AG10803 (cell line): ENCODE results near the gene ERFE.

Experiments used
- DNase-seq: peaks from one replicate; pipeline ENCODE4 v3.0.0; 2010; ENCODE audit warnings: low read depth
- H3K4me3 ChIP-seq: 2 replicates; pipeline ENCODE4 v1.5.1; 2011; ENCODE audit warnings: mild to moderate bottlenecking, low read length, control low read depth
- TF ChIP-seq, protein P1 (sequence below): conservative IDR thresholded peaks from 2 replicates; pipeline ENCODE4 v1.5.1; 2011; ENCODE audit warnings: mild to moderate bottlenecking, low read length, control low read depth, inconsistent platforms

Gene ERFE

DNA sequence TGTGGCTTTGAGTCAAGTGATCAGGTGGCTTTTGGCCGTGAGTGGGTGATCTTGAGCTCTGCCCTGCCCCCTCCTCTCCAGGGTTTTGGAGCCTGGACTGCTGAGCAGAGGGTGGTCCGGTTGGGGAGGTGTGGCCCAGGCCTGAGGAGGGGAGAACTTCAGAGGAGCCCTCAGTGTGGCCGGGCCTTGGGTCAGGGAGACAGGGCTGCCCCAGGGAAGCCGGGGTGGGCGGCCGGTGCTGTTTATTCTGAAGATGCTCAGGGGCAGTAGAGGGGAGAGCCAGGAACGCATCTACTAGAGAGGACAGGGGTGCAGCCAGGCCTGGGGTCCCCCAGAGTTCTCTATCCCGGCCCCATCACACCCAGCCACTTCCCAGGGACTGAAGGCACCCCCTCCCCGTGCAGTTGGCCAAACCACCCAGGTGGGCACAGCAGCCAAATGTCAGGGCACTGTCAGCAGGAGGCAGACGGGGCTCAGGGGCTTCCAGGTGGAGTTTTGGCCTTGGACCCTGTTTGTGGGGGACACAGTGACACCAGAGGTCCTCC lies 963 bp downstream of the ERFE start:
- DNase-seq = no peak
- peak overlapping the region; percentile 41 for H3K4me3 ChIP-seq
- TF ChIP-seq, protein P1, sequence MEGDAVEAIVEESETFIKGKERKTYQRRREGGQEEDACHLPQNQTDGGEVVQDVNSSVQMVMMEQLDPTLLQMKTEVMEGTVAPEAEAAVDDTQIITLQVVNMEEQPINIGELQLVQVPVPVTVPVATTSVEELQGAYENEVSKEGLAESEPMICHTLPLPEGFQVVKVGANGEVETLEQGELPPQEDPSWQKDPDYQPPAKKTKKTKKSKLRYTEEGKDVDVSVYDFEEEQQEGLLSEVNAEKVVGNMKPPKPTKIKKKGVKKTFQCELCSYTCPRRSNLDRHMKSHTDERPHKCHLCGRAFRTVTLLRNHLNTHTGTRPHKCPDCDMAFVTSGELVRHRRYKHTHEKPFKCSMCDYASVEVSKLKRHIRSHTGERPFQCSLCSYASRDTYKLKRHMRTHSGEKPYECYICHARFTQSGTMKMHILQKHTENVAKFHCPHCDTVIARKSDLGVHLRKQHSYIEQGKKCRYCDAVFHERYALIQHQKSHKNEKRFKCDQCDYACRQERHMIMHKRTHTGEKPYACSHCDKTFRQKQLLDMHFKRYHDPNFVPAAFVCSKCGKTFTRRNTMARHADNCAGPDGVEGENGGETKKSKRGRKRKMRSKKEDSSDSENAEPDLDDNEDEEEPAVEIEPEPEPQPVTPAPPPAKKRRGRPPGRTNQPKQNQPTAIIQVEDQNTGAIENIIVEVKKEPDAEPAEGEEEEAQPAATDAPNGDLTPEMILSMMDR = no peak

DNA sequence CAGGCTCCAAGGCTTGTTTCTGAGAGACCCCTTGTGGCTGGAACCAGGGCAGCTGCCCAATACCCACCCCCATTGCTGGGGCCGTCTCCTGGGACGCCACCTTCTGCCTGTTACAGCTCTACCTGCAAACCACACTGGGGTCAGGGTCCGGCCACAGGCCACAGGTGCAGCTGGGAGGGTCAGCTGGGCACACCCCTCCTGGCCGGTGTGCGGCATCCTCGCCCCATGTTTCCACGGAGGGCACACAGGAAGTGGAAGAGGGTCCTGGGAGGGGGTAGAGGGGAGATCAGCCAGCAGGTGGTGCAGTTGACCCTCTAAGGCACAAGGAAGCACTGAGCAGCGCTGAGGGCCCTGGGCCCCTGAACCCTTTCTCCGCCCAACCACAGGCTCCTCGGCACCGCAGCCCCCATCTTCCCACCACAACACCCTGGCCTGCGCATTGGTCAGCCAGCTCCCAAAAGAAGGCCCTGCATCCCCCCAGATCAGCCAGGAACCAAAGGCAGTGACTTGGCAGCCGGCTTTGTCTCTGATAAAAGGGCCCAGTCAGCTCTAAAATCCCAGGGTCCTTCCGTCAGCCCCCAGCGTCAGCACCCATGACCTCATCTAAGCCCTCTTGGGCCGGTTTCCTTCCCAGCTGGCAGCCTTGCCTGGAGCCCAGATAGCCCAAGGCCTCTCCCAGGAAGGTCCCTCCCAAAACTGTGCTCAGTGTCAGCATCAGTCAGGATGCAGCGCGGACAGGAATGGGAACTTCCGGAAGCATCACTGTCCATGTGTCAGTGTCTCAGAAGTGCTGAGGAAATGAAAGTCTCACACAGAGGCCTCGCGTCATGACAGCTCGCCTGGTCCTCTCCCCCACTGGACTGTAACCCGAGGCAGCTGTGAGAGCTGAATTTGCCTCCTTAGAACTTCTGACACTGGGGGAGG lies 1.7 kb downstream of the ERFE start:
- TF ChIP-seq, protein P1 = no peak; the same call in 1 of the 2 replicates
- no peak overlapping the region for H3K4me3 ChIP-seq
- DNase-seq = no peak

DNA sequence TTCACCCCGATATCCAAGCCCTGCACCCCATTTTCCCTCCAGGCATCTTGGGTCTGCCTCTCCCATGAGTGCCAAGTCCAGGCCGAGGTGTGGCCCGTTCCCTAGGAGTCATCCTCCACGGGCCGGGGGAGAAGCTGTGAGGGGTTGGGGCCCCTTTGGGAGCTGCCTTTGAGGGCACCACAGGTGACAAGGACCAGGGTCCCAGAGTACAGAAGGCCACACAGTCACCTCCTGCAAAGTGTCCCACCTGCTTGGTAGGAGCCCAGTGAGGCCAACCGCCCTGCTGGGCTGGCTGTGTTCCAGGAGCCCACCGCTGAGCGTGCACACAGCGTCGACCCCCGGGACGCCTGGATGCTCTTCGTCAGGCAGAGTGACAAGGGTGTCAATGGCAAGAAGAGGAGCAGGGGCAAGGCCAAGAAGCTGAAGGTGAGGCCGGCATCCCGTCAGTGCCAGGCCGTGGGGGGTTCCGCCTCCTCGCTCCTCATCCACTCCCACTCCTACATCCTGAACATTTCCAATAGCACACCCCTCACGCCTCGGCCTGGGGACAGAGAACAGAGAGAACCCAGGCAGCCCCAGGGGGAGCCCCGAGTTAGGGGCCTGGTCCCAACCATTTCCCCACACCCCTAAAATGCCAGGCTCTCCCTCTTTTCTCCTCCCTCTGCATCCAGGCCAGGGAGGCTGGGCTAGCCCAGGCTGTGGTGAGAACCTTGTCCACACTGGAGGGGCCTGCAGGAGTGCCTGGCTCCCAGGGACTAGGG lies 2.7 kb downstream of the ERFE start:
- TF ChIP-seq, protein P1 = no peak
- DNase-seq = no peak
- no peak overlapping the region for H3K4me3 ChIP-seq

DNA sequence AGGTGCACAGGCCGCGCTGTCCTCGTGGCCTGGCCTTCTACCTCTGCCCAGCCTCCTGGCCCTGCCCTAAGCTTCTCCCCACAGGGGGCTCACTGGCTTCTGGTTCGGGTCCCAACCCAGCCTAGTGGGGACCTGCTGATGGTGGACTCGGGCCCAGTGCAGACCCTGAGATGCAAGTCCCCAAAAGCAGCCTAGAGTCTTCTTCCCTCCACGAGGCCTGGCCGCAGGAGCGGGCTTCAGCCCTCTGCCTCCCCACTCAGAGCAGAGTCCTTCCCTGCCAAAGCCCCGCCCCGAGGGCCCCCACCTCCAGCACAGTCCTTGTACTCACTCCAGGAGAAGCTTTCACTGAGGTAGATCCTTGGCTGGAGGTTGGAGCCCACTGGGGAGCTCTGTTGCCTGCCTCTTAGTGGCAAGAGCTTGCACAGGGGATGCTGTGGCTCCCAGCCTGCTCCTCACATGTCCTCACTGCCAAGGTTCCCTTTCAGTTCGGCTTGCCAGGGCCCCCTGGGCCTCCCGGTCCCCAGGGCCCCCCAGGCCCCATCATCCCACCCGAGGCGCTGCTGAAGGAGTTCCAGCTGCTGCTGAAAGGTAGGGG lies 3.6 kb downstream of the ERFE start:
- no peak overlapping the region for H3K4me3 ChIP-seq
- DNase-seq = no peak
- TF ChIP-seq, protein P1 = no peak

DNA sequence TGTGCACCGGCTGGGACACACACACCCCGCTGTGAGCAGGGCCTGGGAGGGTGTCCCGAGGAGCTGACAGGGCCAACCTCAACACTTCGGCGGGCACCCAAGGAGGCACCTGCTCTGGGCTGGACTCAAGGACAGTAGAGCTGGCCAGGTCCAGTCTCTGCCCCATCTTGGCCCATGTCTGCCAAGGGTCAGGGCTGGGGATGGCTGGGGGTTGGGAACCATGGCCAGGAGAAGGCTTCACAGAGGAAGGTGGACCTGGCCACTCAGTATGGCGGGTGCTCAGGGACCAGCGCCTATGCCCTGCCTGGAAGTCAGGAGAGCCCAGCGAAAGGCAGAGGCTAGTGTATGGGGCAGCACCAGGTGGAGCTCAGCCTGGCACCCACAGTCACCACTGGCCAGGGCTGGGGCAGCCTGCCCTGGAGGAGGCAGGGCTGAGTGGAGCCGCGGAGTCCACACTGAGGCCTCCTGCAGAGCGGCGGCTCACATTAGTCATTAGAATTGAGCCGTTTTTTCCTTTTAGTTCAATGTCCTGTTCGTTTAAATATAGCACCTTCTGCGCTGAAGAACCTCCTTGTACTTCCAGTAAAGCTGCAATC lies 4.2 kb downstream of the ERFE start:
- no peak overlapping the region for H3K4me3 ChIP-seq
- TF ChIP-seq, protein P1 = no peak
- DNase-seq = no peak

DNA sequence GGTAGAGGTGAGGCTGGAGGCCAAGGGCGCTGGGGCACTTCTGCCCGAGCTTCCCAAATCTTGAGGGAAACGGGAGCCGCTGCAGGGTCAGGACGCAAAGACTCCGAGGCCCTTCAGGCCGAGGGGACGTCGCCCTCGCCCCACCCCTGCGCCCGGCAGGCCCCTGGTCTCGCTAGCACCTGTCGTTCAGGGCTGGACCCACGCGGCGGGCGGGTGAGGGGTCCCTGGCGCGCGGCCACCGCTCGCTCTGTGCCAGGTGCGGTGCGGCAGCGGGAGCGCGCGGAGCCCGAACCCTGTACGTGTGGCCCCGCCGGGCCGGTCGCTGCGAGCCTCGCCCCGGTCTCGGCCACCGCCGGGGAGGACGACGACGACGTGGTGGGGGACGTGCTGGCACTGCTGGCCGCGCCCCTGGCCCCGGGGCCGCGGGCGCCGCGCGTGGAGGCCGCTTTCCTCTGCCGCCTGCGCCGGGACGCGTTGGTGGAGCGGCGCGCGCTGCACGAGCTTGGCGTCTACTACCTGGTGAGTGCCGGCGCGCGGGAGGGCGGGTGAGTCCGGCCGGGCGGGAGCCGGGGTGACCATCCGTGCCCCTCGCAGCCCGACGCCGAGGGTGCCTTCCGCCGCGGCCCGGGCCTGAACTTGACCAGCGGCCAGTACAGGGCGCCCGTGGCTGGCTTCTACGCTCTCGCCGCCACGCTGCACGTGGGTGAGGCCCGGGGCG lies 4.9 kb downstream of the ERFE start:
- TF ChIP-seq, protein P1 = no peak
- no peak for DNase-seq
- H3K4me3 ChIP-seq = no peak overlapping the region
